Neural progenitor cell (in vitro differentiated cells): ENCODE results near the gene PARD3B.

Source experiments
- CTCF ChIP-seq: fragments of 200-600 bp; sonication (generic); IDR thresholded peaks from 2 replicates; pipeline ENCODE4 v1.5.1; 2017; ENCODE audit warnings: antibody characterized with exemption, mild to moderate bottlenecking
- EZH2phosphoT487 ChIP-seq: fragments of 200-600 bp; sonication (generic); IDR thresholded peaks from 2 replicates; pipeline ENCODE4 v1.6.1; 2017; ENCODE audit warnings: antibody characterized with exemption

- no peak for TF ChIP-seq CTCF
- TF ChIP-seq EZH2phosphoT487 = no peak
Observed at GRCh38 chr2:205566606-205567168, 1021.4 kb downstream of the PARD3B start.
